Neuronal stem cell (in vitro differentiated cells): ENCODE data around the gene IFNL4.
"Not testable (repeated sequence)": the region's sequence is repeated elsewhere in the genome, so short reads cannot be mapped to it uniquely, and the experiment has no call there.

Source experiments
- DNase-seq: peaks from one replicate; pipeline ENCODE4 v3.0.0-alpha.2; 2013; ENCODE audit warnings: low spot score
- H2AFZ ChIP-seq: one replicate; pipeline ENCODE4 v1.6.1; 2013; ENCODE audit warnings: mild to moderate bottlenecking, low read length, inconsistent platforms
- H2AK5ac ChIP-seq: 2 replicates; pipeline ENCODE4 v1.6.1; 2013; ENCODE audit warnings: low read depth, mild to moderate bottlenecking, inconsistent platforms, low read length, moderate library complexity, mixed read lengths
- H2BK120ac ChIP-seq: 2 replicates; pipeline ENCODE4 v1.6.1; 2013; ENCODE audit warnings: low read depth, mild to moderate bottlenecking, inconsistent platforms, low read length, moderate library complexity, mixed read lengths
- H2BK12ac ChIP-seq: one replicate; pipeline ENCODE4 v1.6.1; 2013; ENCODE audit warnings: low read length, inconsistent platforms
- H2BK15ac ChIP-seq: 2 replicates; pipeline ENCODE4 v1.6.1; 2013; ENCODE audit warnings: mild to moderate bottlenecking, low read length, inconsistent platforms, mixed read lengths
- H2BK5ac ChIP-seq: one replicate; pipeline ENCODE4 v1.6.1; 2013; ENCODE audit warnings: inconsistent platforms, mild to moderate bottlenecking, low read length, moderate library complexity
- H3K14ac ChIP-seq: one replicate; pipeline ENCODE4 v1.6.1; 2013; ENCODE audit warnings: low read length, inconsistent platforms
- H3K18ac ChIP-seq: 2 replicates; pipeline ENCODE4 v1.6.1; 2013; ENCODE audit warnings: low read length, inconsistent platforms
- H3K23ac ChIP-seq: 2 replicates; pipeline ENCODE4 v1.6.1; 2013; ENCODE audit warnings: low read depth, mild to moderate bottlenecking, mixed read lengths, low read length, inconsistent platforms; ENCODE audit not compliant: poor library complexity
- H3K27ac ChIP-seq: replicated peaks from 3 replicates; pipeline ENCODE4 v1.5.1; 2013; ENCODE audit warnings: low read length, inconsistent platforms
- H3K27me3 ChIP-seq, 3 experiments: 2 replicates each; pipeline ENCODE4 v1.6.1; 2013; ENCODE audit warnings: low read length in 3 of 3, mild to moderate bottlenecking in 2 of 3, inconsistent platforms in 1 of 3, low read depth in 1 of 3, mixed read lengths in 1 of 3, moderate library complexity in 1 of 3; ENCODE audit not compliant: control insufficient read depth in 3 of 3, insufficient read depth in 3 of 3
- H3K36me3 ChIP-seq, 2 donors: replicated peaks in 1 of 2; 2 replicates each; pipeline ENCODE4 v1.6.1; 2013; ENCODE audit warnings: low read length in 2 of 2; ENCODE audit not compliant: control insufficient read depth in 2 of 2, insufficient read depth in 2 of 2
- H3K4ac ChIP-seq: 2 replicates; pipeline ENCODE4 v1.6.1; 2013; ENCODE audit warnings: inconsistent platforms, mild to moderate bottlenecking, low read length, moderate library complexity
- H3K4me1 ChIP-seq, 2 donors: 1 replicate in 1 of 2; 2 replicates in 1 of 2; pipeline ENCODE4 v1.6.1; 2013; ENCODE audit warnings: low read length in 2 of 2, low read depth in 1 of 2; ENCODE audit not compliant: control insufficient read depth in 2 of 2, insufficient read depth in 1 of 2
- H3K4me2 ChIP-seq: one replicate; pipeline ENCODE4 v1.6.1; 2013; ENCODE audit warnings: mild to moderate bottlenecking, low read length, inconsistent platforms; ENCODE audit not compliant: insufficient read depth, poor library complexity, severe bottlenecking
- H3K4me3 ChIP-seq, 2 donors: 2 replicates each; pipeline ENCODE4 v1.5.1; 2013; ENCODE audit warnings: low read length in 2 of 2, mild to moderate bottlenecking in 2 of 2, inconsistent platforms in 1 of 2, moderate library complexity in 1 of 2
- H3K79me1 ChIP-seq: one replicate; pipeline ENCODE4 v1.6.1; 2013; ENCODE audit warnings: low read depth, mild to moderate bottlenecking, inconsistent platforms, low read length, moderate library complexity
- H3K9ac ChIP-seq: one replicate; pipeline ENCODE4 v1.6.1; 2013; ENCODE audit warnings: mild to moderate bottlenecking, low read depth, low read length, inconsistent platforms; ENCODE audit not compliant: poor library complexity
- H3K9me3 ChIP-seq, 2 donors: replicated peaks in 1 of 2; 2 replicates each; pipeline versions ENCODE3 to v1.6.1; 2013; ENCODE audit warnings: low read length in 2 of 2, mild to moderate bottlenecking in 2 of 2, inconsistent platforms in 1 of 2, low read depth in 1 of 2, mixed read lengths in 1 of 2, moderate library complexity in 1 of 2; ENCODE audit not compliant: control insufficient read depth in 2 of 2, insufficient read depth in 1 of 2
- H4K8ac ChIP-seq: one replicate; pipeline ENCODE4 v1.6.1; 2013; ENCODE audit warnings: low read depth, mild to moderate bottlenecking, inconsistent platforms, low read length, moderate library complexity
- H4K91ac ChIP-seq: one replicate; pipeline ENCODE4 v1.6.1; 2013; ENCODE audit warnings: low read length, low read depth, mild to moderate bottlenecking, inconsistent platforms; ENCODE audit not compliant: poor library complexity
- WGBS, 2 donors: extraction: QIAGEN DNeasy Blood & Tissue Kit; methylation state at CpG; one replicate each; pipeline ENCODE4 v1.1.7; 2013; ENCODE audit warnings: missing lambda C conversion rate in 2 of 2, mixed read lengths in 1 of 2; ENCODE audit not compliant: insufficient read length in 2 of 2, insufficient replicate concordance in 1 of 2; ENCODE audit errors: extremely low coverage in 2 of 2; 5-methylcytosine and 5-hydroxymethylcytosine counted together

IFNL4 gene

GRCh38 chr19:39269369-39269768, 20.7 kb upstream of the IFNL4 start:
- not testable (repeated sequence) for H2BK120ac ChIP-seq, H2AK5ac ChIP-seq, DNase-seq, H3K18ac ChIP-seq, H3K36me3 ChIP-seq, H2BK15ac ChIP-seq, H3K79me1 ChIP-seq, H4K8ac ChIP-seq, H2AFZ ChIP-seq, H3K9me3 ChIP-seq, H2BK5ac ChIP-seq, H3K4me2 ChIP-seq, H3K4me1 ChIP-seq, H3K27ac ChIP-seq, H3K14ac ChIP-seq, H3K9ac ChIP-seq, H4K91ac ChIP-seq, H3K23ac ChIP-seq, H3K4me3 ChIP-seq, H3K4ac ChIP-seq, H2BK12ac ChIP-seq
- peaks cover 14 to 32% (median 15%) of the 10 kb centered on the region in 3 experiments for H3K27me3 ChIP-seq
- WGBS, 2 donors: no CpG with 5 or more reads among the region's 10 CpGs

GRCh38 chr19:39268531-39269223, 20.0 kb upstream of the IFNL4 start:
- not testable (repeated sequence) for H2BK15ac ChIP-seq, H3K9me3 ChIP-seq, H3K36me3 ChIP-seq, H2BK5ac ChIP-seq, H3K4me2 ChIP-seq, H3K23ac ChIP-seq, H4K91ac ChIP-seq, H3K4me3 ChIP-seq, H2AK5ac ChIP-seq, H2BK12ac ChIP-seq, H3K9ac ChIP-seq, H4K8ac ChIP-seq, H3K14ac ChIP-seq, H3K4ac ChIP-seq, H3K27ac ChIP-seq, H2AFZ ChIP-seq, DNase-seq, H3K4me1 ChIP-seq, H3K18ac ChIP-seq, H3K79me1 ChIP-seq, H2BK120ac ChIP-seq
- H3K27me3 ChIP-seq: peaks cover 21 to 39% (median 22%) of the 10 kb centered on the region in 3 experiments
- no CpG with 5 or more reads among the region's 10 CpGs for WGBS, 2 donors

DNA sequence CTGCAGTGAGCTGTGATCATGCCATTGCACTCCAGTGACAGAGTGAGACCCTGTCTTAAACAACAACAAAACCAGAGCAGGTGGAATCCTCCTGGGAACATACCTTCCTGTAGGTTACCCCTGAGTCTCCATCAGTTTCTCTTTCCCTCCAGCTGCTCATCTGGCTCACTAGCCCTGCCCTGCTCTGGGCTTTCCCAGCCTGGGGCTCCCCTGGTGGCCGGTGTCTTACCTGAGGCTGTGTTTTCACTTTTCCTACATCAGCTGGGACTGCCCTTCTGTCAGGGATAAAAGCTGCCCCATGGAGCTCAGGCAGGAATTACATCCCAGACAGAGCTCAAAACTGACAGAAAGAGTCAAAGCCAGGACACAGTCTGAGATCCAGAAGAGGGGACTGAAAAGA, 19.4 kb upstream of the IFNL4 start, which contains the start of gene IFNL2:
Gene IFNL2 (plus strand): TSS at position 312 of the 400 bp plus-strand sequence. CDS start 173 bp downstream, outside the sequence.
- H2BK15ac ChIP-seq, H2AFZ ChIP-seq, DNase-seq, H3K23ac ChIP-seq, H2AK5ac ChIP-seq, H3K4me1 ChIP-seq, H3K4me2 ChIP-seq, H3K27ac ChIP-seq, H3K9me3 ChIP-seq, H3K18ac ChIP-seq, H3K4me3 ChIP-seq, H2BK5ac ChIP-seq, H3K14ac ChIP-seq, H3K9ac ChIP-seq, H2BK120ac ChIP-seq, H3K4ac ChIP-seq, H4K91ac ChIP-seq, H2BK12ac ChIP-seq, H4K8ac ChIP-seq, H3K79me1 ChIP-seq, H3K36me3 ChIP-seq: not testable (repeated sequence)
- WGBS, 2 donors: no CpG with 5 or more reads among the region's 1 CpG
- peaks cover 23 to 45% (median 28%) of the 10 kb centered on the region in 3 experiments for H3K27me3 ChIP-seq

GRCh38 chr19:39265321-39265916, 16.8 kb upstream of the IFNL4 start:
- no peak overlapping the region for H3K9ac ChIP-seq
- no peak for DNase-seq
- H3K14ac ChIP-seq: no peak overlapping the region
- H3K9me3 ChIP-seq: no peaks in the 10 kb centered on the region
- H3K27ac ChIP-seq: no peak overlapping the region
- WGBS, 2 donors: no CpG with 5 or more reads among the region's 39 CpGs
- H3K36me3 ChIP-seq: no peaks in the 10 kb centered on the region
- peak overlapping the region; percentile 49 for H2BK15ac ChIP-seq
- no peak overlapping the region for H2BK120ac ChIP-seq
- no peak overlapping the region for H4K8ac ChIP-seq
- H3K27me3 ChIP-seq: peaks cover 25 to 60% (median 38%) of the 10 kb centered on the region in 3 experiments
- H4K91ac ChIP-seq: no peak overlapping the region
- H2AFZ ChIP-seq: peak overlapping the region; percentile 85
- no peak overlapping the region for H3K4ac ChIP-seq
- H3K4me3 ChIP-seq: no peak overlapping the region
- peaks cover 3 to 6% of the 10 kb centered on the region in 2 donors for H3K4me1 ChIP-seq
- H2AK5ac ChIP-seq: no peak overlapping the region
- peaks cover 2% of the 10 kb centered on the region for H3K79me1 ChIP-seq
- peak overlapping the region; percentile 93 for H3K23ac ChIP-seq
- no peak overlapping the region for H2BK5ac ChIP-seq
- H3K18ac ChIP-seq: peak overlapping the region; percentile 83
- peak overlapping the region; percentile 40 for H3K4me2 ChIP-seq
- H2BK12ac ChIP-seq: peak overlapping the region; percentile 3
